Tibial nerve (tissue), 4 donors: Measurements from ENCODE around the gene MMGT1. TPM values are rescaled to one million over a fixed set of nuclear protein-coding genes. Genes with fewer than 3 reads are reported as not detected.
"Not testable (repeated sequence)": the region's sequence is repeated elsewhere in the genome, so short reads cannot be mapped to it uniquely, and the experiment has no call there.

ENCODE experiments used
- DNase-seq, 2 donors: peaks; one replicate each; pipeline ENCODE4 v3.0.0-alpha.2; 2019; ENCODE audit warnings: low spot score in 2 of 2
- H3K27ac ChIP-seq, 4 donors: fragments of 200-600 bp; sonication (generic) in 3 of 4; one replicate each; pipeline ENCODE4 v1.5.1; 2017 to 2019; ENCODE audit warnings: mild to moderate bottlenecking in 1 of 4
- H3K27me3 ChIP-seq, 2 donors: fragments of 200-600 bp; sonication (generic) in 1 of 2; one replicate each; pipeline versions ENCODE4 v1.5.1 to v1.6.0; 2017 to 2019
- H3K36me3 ChIP-seq, 3 donors: fragments of 200-600 bp; sonication (generic); one replicate each; pipeline ENCODE4 v1.5.1; 2018 to 2019
- H3K4me1 ChIP-seq, 4 donors: fragments of 200-600 bp; sonication (generic) in 3 of 4; one replicate each; pipeline ENCODE4 v1.5.1; 2017 to 2019
- H3K4me3 ChIP-seq, 4 donors: fragments of 200-600 bp; sonication (generic) in 3 of 4; one replicate each; pipeline ENCODE4 v1.5.1; 2017 to 2019; ENCODE audit warnings: mild to moderate bottlenecking in 1 of 4, moderate library complexity in 1 of 4
- H3K9me3 ChIP-seq, 4 donors: fragments of 200-600 bp; sonication (generic) in 3 of 4; one replicate each; pipeline ENCODE4 v1.5.1; 2017 to 2019
- CTCF ChIP-seq, 5 experiments: fragments of 200-600 bp in 3 of 5; fragments of 450-650 bp in 2 of 5; sonication (generic) in 3 of 5; IDR thresholded peaks; one replicate each; pipeline ENCODE4 v1.5.1; 2016 to 2019; ENCODE audit warnings: antibody characterized with exemption in 5 of 5, mild to moderate bottlenecking in 3 of 5, moderate library complexity in 2 of 5
- EP300 ChIP-seq, 2 donors: sonication (generic); formaldehyde crosslinking; IDR thresholded peaks; one replicate each; pipeline ENCODE4 v1.6.1; 2017; ENCODE audit warnings: antibody characterized with exemption in 2 of 2, mild to moderate bottlenecking in 1 of 2
- POLR2A ChIP-seq, 2 donors: fragments of 450-650 bp; IDR thresholded peaks; one replicate each; pipeline ENCODE4 v1.6.1; 2017; ENCODE audit warnings: antibody characterized with exemption in 2 of 2, mild to moderate bottlenecking in 2 of 2, moderate library complexity in 2 of 2
- WGBS, 2 donors: methylation state at CpG; one replicate each; pipeline ENCODE4 v1.1.5; 2018; 5-methylcytosine and 5-hydroxymethylcytosine counted together
- total RNA-seq, 4 donors: library from RNA; depleted of rRNA; stranded (reverse); fragments of >200 nt; gene quantifications; one replicate each; pipeline ENCODE4 v1.1.0, GENCODE V29; 2016

The MMGT1 gene
- total RNA-seq, 4 donors from 2014 or later, result 24.1 to 31.6 (median 28.3) TPM

GRCh38 chrX:135931644-135932487 lies 41.9 kb downstream of the MMGT1 start:
- Histone ChIP-seq H3K27me3 (peaks cover 0 to 10% of the 10 kb centered on the region in 2 donors), H3K27ac (no peak overlapping the region), H3K4me1 (no peaks in the 10 kb centered on the region), H3K36me3 (no peaks in the 10 kb centered on the region), H3K4me3 (no peak overlapping the region), H3K9me3 (no peaks in the 10 kb centered on the region)
- 44 to 49% methylated on average over 19 of the region's 19 CpGs for WGBS, 2 donors
- TF ChIP-seq EP300 (IDR thresholded peaks at IDR 0.05) (no peak), CTCF (IDR thresholded peaks at IDR 0.05) (peak; percentile 44 to 72 (median 49))
- peak; percentile 22 to 23 for DNase-seq

GRCh38 chrX:135927897-135928296 lies 45.9 kb downstream of the MMGT1 start:
- Histone ChIP-seq H3K27ac (no peak overlapping the region), H3K36me3 (no peaks in the 10 kb centered on the region), H3K4me3 (no peak overlapping the region), H3K4me1 (no peaks in the 10 kb centered on the region), H3K27me3 (peaks cover 0 to 16% of the 10 kb centered on the region in 2 donors), H3K9me3 (no peaks in the 10 kb centered on the region)
- TF ChIP-seq POLR2A (IDR thresholded peaks at IDR 0.05), result no peak
- no peak for TF ChIP-seq EP300 (IDR thresholded peaks at IDR 0.05)
- TF ChIP-seq CTCF (IDR thresholded peaks at IDR 0.05), result no peak
- DNase-seq, result no peak
- 29 to 42% methylated on average over 2 of the region's 2 CpGs for WGBS, 2 donors

- no peak overlapping the region for H3K4me3 ChIP-seq
- H3K36me3 ChIP-seq, result no peaks in the 10 kb centered on the region
- H3K27ac ChIP-seq, result no peak overlapping the region
- H3K4me1 ChIP-seq, result no peaks in the 10 kb centered on the region
- TF ChIP-seq EP300 (IDR thresholded peaks at IDR 0.05), result no peak
- TF ChIP-seq POLR2A (IDR thresholded peaks at IDR 0.05), result no peak
- no peak for TF ChIP-seq CTCF (IDR thresholded peaks at IDR 0.05)
- DNase-seq, result no peak
- H3K9me3 ChIP-seq, result no peaks in the 10 kb centered on the region
- peaks cover 0 to 11% of the 10 kb centered on the region in 2 donors for H3K27me3 ChIP-seq
- 55 to 91% methylated on average over 5 of the region's 5 CpGs for WGBS, 2 donors
Measured at GRCh38 chrX:135923353-135923752, 50.4 kb downstream of the MMGT1 start.

- 41 to 56% methylated on average over 1 of the region's 1 CpG for WGBS, 2 donors
- H3K9me3 ChIP-seq, DNase-seq, H3K4me3 ChIP-seq, H3K4me1 ChIP-seq, H3K36me3 ChIP-seq, H3K27ac ChIP-seq: not testable (repeated sequence)
- H3K27me3 ChIP-seq, result peaks cover 0 to 23% of the 10 kb centered on the region in 2 donors
Measured at GRCh38 chrX:135920516-135920915, 53.3 kb downstream of the MMGT1 start.

GRCh38 chrX:135914404-135914803 lies 59.4 kb downstream of the MMGT1 start:
- Histone ChIP-seq H3K4me1 (no peaks in the 10 kb centered on the region), H3K9me3 (no peaks in the 10 kb centered on the region), H3K27me3 (peaks cover 0 to 19% of the 10 kb centered on the region in 2 donors), H3K4me3 (no peak overlapping the region), H3K36me3 (no peaks in the 10 kb centered on the region), H3K27ac (no peak overlapping the region)
- 77 to 96% methylated on average over 5 of the region's 5 CpGs for WGBS, 2 donors
- TF ChIP-seq CTCF (IDR thresholded peaks at IDR 0.05) (no peak), POLR2A (IDR thresholded peaks at IDR 0.05) (no peak), EP300 (IDR thresholded peaks at IDR 0.05) (no peak)
- DNase-seq, result no peak

Other genes with a start within 250 kb of the MMGT1 start
- not detected for gene CT45A3, start 205.8 kb downstream of the MMGT1 start, total RNA-seq
- not detected for gene CT45A5, start 188.5 kb downstream of the MMGT1 start, total RNA-seq
- gene CT45A6, start 171.2 kb downstream of the MMGT1 start, total RNA-seq, result not detected
- gene CT45A2, start 154.0 kb downstream of the MMGT1 start, total RNA-seq, result not detected
- not detected for gene CT45A7, start 136.7 kb downstream of the MMGT1 start, total RNA-seq
- gene CT45A8, start 119.5 kb downstream of the MMGT1 start, total RNA-seq, result not detected
- not detected for gene CT45A9, start 102.2 kb downstream of the MMGT1 start, total RNA-seq
- not detected for gene CT45A10, start 80.5 kb downstream of the MMGT1 start, total RNA-seq
- not detected for gene SAGE1, start 80.3 kb downstream of the MMGT1 start, total RNA-seq
- 10 to 100 TPM; 12.9 to 23.9 (median 18.7) TPM for gene SLC9A6, start 11.4 kb upstream of the MMGT1 start, total RNA-seq
- gene FHL1, start 173.5 kb upstream of the MMGT1 start, total RNA-seq, result 100 to 1,000 TPM; 246 to 749 (median 333) TPM